ENCODE measurements around the gene HOXD8.

HOXD8 gene

GRCh38 chr2:176130957-176131847 is 1.7 kb downstream of the HOXD8 start:
- DNase-seq: no peak

DNA sequence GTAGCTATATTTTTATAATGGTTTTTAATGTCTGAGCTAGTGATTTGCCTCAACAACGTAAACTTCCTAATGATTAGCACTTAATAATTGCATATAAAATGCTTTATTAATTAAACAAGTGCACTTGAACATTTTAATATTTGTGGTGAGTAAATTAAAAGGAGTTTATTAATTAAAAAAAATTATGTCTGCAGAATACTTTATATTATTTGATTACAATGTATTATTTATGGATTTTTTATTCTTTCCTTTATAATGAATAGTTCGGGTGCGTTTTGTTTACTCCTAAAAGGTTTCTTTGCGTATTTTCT is 2.3 kb downstream of the HOXD8 start:
- DNase-seq: no peak

GRCh38 chr2:176132205-176133171 is 3.0 kb downstream of the HOXD8 start:
- DNase-seq: no peak

GRCh38 chr2:176133389-176133788 is 3.9 kb downstream of the HOXD8 start:
- DNase-seq: no peak

- DNase-seq: no peak
Measured at GRCh38 chr2:176134035-176134434, 4.5 kb downstream of the HOXD8 start.

DNA sequence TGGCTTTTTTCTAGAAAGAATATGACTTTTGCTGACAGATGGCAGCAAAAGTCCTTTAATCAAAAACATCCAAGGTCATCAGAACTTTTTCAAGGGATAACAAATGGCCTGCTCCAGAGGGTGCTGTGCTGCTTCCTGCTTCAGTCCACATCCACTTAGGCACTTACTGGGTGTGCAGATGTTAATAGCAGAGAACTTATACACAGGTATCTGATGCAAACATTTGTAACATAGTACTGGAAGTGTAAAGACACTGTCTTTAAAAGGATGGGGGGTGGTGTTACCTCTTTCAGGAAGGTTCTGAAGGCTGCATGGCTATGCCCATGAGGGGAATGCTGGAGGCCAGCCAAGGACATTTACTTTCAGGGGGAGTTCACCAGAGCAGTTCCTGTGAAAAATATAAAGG is 5.5 kb downstream of the HOXD8 start:
- no peak for DNase-seq

GRCh38 chr2:176136374-176137251 is 7.1 kb downstream of the HOXD8 start:
- DNase-seq: no peak

DNA sequence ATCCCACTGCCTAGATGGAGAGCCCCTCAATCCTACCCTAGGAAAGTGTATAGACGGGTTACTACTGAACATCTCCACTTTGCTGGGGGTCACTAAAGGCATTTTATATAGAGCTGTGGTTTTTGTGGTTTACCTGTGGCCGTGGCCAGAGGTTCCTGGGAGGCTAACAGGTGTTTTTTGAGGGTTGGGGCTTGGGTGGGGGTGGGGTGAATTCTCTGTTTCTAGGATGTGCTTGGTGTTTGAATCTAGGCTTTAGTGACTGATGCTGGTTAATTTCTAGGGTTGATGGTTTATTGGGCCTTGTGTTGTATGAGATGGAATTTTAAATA is 7.7 kb downstream of the HOXD8 start:
- no peak for DNase-seq

DNA sequence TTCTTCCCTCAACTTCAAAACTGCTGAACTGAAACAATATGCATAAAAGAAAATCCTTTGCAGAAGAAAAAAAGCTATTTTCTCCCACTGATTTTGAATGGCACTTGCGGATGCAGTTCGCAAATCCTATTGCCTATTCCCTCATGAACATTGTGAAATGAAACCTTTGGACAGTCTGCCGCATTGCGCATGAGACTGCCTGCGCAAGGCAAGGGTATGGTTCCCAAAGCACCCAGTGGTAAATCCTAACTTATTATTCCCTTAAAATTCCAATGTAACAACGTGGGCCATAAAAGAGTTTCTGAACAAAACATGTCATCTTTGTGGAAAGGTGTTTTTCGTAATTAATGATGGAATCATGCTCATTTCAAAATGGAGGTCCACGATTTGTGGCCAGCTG is 8.4 kb downstream of the HOXD8 start:
- no peak for DNase-seq

DNA sequence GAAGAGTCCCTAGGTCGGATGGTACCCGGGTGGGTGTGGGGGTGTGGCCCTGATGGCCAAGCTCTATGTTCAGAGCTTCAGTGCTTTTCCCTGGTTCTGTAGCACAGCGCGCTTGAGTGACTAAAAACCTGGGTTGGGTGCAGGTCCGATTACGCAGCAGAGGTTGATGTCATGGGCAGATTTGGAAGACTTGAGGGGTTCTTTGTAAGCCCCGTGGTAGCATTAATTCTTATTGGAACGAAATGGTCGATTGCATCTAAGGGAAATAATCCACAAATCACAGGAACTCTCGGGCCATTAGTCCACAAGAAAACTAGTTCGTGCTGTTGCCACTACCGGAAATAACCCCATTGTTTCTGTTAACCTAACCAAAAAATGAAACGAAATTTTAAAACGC is 9.0 kb downstream of the HOXD8 start:
- no peak for DNase-seq

DNA sequence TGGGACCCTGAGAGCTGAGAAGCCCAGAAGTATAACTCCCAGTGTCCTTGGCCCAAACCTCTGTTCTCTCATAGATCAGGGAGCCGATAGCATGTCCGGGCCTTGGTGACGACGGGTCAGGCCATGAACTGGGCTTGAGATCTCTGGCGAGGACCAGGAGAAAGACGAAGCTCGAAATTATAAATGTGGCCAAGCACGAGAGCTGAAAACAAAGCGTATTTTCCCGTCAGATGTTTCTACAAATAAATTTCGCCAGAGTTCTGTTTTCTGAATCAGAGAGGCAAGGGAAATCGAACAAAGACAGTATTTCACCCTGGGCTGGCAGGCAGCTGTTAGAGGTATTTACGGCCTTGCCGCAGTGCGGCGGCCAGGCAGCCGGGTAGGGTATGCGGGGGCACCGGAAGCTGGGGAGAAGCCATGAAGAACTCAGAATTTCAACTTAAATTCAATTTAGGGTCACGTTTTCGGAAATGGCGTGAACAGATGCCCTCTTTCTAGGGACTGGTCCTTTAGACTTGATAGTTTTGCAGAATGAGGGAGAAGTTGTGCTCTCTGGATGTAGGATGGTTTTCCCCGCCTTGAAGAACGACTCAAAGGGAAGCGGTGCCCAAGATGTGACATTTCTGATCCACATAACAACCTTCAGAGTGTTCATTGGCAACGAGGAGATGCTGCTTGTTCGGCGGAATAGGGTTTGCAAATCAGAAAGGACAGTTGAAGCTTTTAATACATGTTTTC is 9.6 kb downstream of the HOXD8 start:
- no peak for DNase-seq

GRCh38 chr2:176139661-176140512 is 10.4 kb downstream of the HOXD8 start:
- no peak for DNase-seq

DNA sequence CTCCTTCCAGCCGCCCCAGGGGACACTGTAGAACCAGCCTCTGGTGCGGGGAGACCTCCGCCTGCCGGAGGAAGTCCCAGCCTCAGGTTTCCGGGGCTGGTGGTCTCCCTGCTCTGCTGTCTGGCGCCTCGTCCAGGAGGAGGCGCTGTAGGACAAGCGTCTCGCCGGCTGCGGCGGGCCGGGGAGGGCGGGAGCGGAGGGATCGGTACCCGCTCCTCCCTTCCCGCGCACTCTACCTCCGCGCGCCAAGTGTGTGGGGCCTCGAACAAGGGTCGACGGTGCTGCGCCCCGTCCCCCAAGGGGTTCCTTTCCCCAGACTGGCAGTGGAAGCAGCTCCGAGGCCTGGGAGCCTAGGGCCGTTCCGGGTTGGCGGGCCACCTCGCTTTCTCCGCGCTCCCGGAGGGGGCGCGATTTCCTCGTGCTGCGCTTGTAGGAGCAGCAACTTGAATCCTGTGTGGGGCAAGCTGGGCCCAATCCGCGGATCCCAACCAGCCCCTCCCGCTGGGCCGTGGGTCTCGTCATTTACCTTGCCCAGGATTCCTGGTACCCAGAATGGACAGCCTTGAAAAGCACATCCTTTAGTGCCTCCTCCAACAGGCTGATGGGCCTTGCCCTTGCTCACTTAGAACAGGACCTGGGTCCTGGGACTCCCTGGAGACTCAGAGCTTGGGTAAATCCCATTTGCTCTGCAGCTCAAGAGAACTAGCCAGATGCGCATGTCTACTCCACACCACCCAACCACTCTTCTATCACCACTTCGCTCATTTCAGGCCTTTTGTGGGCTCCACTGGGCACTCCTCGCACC is 11.2 kb downstream of the HOXD8 start:
- DNase-seq: peak; percentile 53

DNA sequence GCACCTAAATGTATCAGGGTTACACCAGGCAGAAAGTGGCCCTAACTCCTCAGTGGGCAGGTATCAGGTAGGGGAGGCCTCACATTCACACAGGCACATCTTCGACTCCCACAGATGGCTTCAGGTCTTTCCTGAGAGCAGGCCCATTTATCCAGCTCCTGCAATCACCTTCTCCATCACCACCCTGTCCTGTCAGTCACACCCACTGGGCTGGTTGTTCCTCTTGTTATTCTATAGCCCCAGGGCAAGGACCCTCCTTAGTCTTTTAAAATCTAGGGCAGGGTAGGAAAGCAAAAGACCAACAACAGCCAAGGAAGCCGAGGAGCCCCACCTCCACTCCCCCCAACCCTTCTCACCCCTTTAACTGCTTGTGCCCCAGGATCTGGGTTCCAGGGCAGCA is 12.8 kb downstream of the HOXD8 start:
- no peak for DNase-seq

DNA sequence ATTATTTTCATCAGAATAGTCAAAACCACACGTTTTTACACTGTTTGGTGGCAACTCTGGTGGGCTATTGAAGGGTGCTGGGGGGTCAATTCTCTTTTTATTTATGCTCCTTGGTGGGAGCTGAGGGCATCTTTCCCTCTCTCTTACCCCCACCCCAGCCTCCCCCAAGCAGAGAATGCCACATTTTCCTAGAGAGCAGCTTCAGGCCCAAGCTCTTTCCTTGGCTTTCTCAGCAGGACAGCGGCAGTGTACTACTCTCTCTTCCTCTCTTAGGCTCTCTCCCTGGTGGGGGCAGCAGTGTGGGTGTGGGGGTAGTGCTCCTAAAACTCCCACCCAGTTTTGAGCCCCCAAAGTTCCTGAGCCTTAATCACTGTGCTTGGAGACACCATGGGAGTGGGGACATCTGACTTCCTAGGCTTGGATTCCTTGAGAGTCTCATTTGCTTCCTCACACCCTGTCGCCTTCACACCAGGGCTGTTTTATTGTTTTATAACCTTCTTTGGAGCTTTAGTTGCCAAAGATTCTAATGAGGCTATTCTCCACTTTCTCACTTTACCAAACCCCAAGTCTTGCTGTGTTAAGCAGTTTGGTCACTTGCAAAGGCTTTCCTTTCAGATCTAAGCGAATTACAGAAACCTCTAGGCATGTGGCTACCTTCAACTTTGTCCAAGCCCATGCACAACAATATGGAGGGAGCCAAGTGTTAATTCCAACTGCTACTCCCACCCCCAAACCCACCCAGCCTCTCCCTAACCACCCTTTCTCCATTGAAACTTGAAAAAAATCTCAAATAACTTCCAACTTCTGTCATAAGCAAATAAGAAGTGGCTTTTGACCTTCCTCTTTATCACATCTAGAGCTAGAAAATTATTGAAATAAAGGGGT is 15.8 kb downstream of the HOXD8 start:
- DNase-seq: no peak

DNA sequence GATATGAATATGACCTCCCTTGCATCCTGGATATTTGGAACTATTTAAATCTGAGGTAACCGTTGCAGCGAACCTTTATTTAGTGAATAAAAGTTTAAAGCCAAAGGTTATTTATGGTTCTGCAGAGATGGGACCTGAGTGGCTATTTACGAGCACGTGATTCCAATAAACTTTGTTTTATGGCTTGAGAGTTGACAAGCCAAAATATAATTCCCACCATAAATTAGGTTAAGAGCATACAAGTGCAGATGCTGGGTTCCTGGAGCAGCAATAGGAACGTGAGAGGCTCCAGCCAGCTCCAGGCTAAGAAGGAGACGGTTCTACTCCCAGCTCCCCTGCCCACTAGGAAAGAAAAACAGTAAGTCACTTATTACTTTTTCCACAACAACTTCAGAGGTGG is 16.6 kb downstream of the HOXD8 start:
- no peak for DNase-seq

GRCh38 chr2:176146645-176147044 is 17.1 kb downstream of the HOXD8 start:
- DNase-seq: no peak

GRCh38 chr2:176147210-176147799 is 17.8 kb downstream of the HOXD8 start:
- DNase-seq: no peak

All from stimulated activated CD4-positive, alpha-beta T cell treated with anti-CD3 and anti-CD28 coated beads, Interleukin-4, amount 100 ng/mL, for 24 hours (primary cell).